IPS DF 6.9 (cell line): ENCODE data around the gene DDX23.

Experiments
- DNase-seq: peaks from one replicate; pipeline ENCODE4 v3.0.0-alpha.2; 2013; ENCODE audit warnings: low read depth, low spot score
- H3K27ac ChIP-seq: one replicate; pipeline ENCODE4 v1.5.1; 2013; ENCODE audit warnings: low read length, control low read depth
- H3K27me3 ChIP-seq: 2 replicates; pipeline ENCODE4 v1.6.1; 2013; ENCODE audit warnings: mild to moderate bottlenecking, low read length; ENCODE audit not compliant: control insufficient read depth, insufficient read depth
- H3K36me3 ChIP-seq: 2 replicates; pipeline ENCODE4 v1.6.1; 2013; ENCODE audit warnings: low read length; ENCODE audit not compliant: control insufficient read depth, insufficient read depth
- H3K4me1 ChIP-seq: 2 replicates; pipeline ENCODE4 v1.6.1; 2013; ENCODE audit warnings: low read length; ENCODE audit not compliant: control insufficient read depth, insufficient read depth
- H3K4me3 ChIP-seq: 2 replicates; pipeline ENCODE4 v1.5.1; 2013; ENCODE audit warnings: mild to moderate bottlenecking, low read length
- H3K9me3 ChIP-seq: 2 replicates; pipeline ENCODE4 v1.6.1; 2013; ENCODE audit warnings: low read length, inconsistent platforms; ENCODE audit not compliant: control insufficient read depth, insufficient read depth
- WGBS: extraction: QIAGEN DNeasy Blood & Tissue Kit; methylation state at CpG from one replicate; pipeline ENCODE4 v1.1.7; 2013; ENCODE audit warnings: mixed read lengths, missing lambda C conversion rate; ENCODE audit not compliant: insufficient read length, insufficient coverage; 5-methylcytosine and 5-hydroxymethylcytosine counted together

DDX23 gene

DNA sequence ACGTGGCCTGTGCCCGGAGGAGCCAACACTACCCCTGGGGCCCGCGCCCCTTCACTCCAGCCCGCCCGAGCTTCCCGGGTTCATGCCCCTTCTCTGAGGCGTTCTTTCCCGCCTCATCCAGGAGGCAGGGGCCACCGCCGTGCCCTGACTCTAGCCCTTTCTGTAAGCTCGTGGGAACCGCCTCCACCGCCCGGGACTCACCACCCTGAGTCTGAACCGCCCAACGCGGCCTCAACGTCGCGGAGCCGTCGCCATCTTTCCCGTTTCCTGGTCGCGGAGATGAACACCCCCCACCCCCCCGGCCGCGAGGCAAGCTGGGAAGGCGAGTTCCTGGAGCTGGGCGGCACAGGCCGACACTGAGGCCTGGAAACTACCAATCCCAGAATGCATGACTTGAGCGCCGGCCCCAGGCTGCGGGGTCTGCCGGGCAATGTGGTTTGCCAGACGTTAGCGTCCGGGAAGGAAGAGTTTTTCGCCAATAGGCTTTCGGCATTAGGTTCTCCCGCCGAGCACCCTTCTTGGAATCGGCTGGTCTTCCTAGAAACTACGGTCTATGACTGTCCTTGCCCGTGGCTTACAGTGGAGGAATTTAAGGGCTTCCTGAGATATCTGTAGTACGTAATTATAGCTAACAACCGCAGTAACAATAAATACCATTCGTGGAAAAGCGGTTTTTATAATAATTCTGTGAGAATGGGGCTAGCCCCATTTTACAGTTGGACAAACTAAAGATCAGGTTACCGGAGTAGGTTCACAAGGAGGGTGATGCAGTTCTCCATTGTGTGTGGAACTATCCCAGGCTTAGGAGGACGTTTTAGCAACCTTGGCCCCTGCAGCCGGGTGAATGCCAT, at the start of gene DDX23:
Gene DDX23 (minus strand): TSS at position 281 of the 851 bp plus-strand sequence. CDS start 6,381 bp downstream, outside the sequence.
- WGBS = no CpG with 5 or more reads among the region's 53 CpGs
- no peaks in the 10 kb centered on the region for H3K9me3 ChIP-seq
- H3K27ac ChIP-seq = no peak within 1 kb of the TSS
- peak; percentile 91 for DNase-seq
- H3K4me1 ChIP-seq = no peaks in the 10 kb centered on the region
- no peaks in the 10 kb centered on the region for H3K27me3 ChIP-seq
- peak within 1 kb of the TSS; percentile 56 for H3K4me3 ChIP-seq
- H3K36me3 ChIP-seq = no peaks in the 10 kb centered on the region

- Histone ChIP-seq H3K4me3 (no peak overlapping the region), H3K27ac (no peak overlapping the region), H3K36me3 (no peaks in the 10 kb centered on the region), H3K4me1 (no peaks in the 10 kb centered on the region), H3K9me3 (no peaks in the 10 kb centered on the region), H3K27me3 (no peaks in the 10 kb centered on the region; the same call in 1 of the 2 replicates)
- whole genome bisulfite sequencing = no CpG with 5 or more reads among the region's 2 CpGs
- DNase-seq = no peak
Observed at GRCh38 chr12:48901278-48901677, 49.3 kb upstream of the DDX23 start.

DNA sequence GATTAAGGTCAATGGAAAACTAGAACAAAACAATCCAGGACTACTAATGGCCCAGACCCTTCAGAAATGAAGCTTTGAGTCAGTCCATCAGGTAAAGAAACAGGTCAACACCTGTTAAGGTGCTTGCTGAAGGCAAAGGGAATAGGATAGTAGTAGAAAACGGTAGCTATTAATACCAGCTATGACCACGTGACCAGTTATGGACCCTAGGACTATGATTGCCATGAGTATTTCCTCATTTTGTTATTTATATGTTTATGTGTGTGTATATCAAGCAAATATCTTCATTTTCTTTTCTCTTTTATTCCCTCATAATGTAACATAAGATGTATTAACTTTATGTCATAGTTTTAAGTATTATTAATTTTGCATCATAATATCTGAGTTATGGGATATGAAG, 47.7 kb upstream of the DDX23 start:
- Histone ChIP-seq H3K27ac (no peak overlapping the region), H3K4me1 (no peaks in the 10 kb centered on the region)

GRCh38 chr12:48894271-48894670, 42.3 kb upstream of the DDX23 start:
- Histone ChIP-seq H3K9me3 (no peaks in the 10 kb centered on the region), H3K36me3 (no peaks in the 10 kb centered on the region), H3K4me1 (no peaks in the 10 kb centered on the region), H3K27me3 (no peaks in the 10 kb centered on the region), H3K27ac (no peak overlapping the region), H3K4me3 (no peak overlapping the region)
- DNase-seq = no peak
- WGBS = no CpG with 5 or more reads among the region's 1 CpG

More for the DNA sequence above, 47.7 kb upstream of the DDX23 start:
- Histone ChIP-seq H3K36me3 (no peaks in the 10 kb centered on the region), H3K4me3 (no peak overlapping the region), H3K9me3 (no peaks in the 10 kb centered on the region), H3K27me3 (no peaks in the 10 kb centered on the region)
- no peak for DNase-seq
- no CpG with 5 or more reads among the region's 2 CpGs for WGBS

DNA sequence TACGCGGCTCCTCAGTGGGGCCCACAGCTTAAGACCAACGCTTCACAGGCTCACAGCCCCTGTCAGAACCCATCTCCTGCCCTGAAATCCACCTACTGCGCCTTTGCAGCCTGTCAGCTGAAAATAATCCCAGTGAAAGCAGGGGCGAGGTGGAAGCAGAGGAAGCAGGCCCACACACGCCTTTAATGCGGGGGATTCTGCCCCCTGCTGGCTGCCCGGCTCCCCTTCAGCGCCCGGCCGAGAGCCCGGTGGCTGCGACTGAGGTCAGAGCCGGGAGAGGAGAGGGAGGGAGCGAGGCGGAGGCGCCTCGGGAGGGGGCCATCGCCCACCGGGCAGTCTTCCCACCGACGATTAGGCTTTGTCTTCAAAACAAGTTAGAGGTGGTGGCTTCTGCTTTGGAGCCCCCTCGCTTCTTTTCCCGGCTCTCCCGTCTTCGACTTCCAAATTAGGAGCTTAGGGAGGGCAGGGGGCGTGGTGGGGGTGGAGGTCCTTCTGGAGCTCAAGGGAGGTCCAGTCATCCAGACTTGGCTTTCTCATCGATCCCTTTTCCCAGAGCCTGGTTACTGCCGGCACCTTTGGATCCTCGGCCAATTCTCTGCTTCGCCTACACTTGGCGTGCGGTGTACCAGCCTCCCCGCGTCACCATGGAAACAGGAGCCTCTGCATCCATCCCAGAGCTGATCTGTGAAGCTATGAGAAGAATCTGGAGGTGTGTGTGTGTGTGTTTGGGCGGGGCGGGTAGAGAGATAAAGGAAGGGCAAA, 38.9 kb upstream of the DDX23 start:
- Histone ChIP-seq H3K4me1 (no peaks in the 10 kb centered on the region), H3K27ac (no peak overlapping the region), H3K27me3 (no peaks in the 10 kb centered on the region), H3K4me3 (peak overlapping the region; percentile 37; the same call in 1 of the 2 replicates), H3K36me3 (no peaks in the 10 kb centered on the region), H3K9me3 (no peaks in the 10 kb centered on the region)
- no CpG with 5 or more reads among the region's 37 CpGs for WGBS
- no peak for DNase-seq

DNA sequence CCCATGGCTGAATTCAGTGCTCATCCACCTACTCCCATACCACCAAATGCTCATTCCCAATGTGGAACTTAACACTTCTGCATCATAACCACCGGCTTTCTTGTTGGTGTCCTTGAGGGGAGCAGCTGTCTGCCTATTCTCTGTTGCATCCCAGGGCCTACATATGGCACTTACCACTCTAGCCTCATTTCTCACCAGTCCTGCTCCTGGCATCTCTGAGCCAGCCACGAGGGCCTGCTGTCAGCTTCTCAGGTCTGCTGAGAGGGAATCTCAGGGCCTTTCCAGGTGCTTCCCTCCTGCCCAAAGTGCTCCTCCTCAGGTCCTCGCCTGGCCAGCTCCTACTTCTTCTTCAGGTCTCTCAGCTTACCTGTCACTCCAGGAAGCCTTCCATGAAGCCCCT, 37.7 kb upstream of the DDX23 start:
- no CpG with 5 or more reads among the region's 3 CpGs for WGBS
- H3K4me1 ChIP-seq = no peaks in the 10 kb centered on the region
- no peak for DNase-seq
- H3K36me3 ChIP-seq = no peaks in the 10 kb centered on the region
- no peaks in the 10 kb centered on the region for H3K27me3 ChIP-seq
- H3K9me3 ChIP-seq = no peaks in the 10 kb centered on the region
- H3K27ac ChIP-seq = no peak overlapping the region
- no peak overlapping the region for H3K4me3 ChIP-seq

DNA sequence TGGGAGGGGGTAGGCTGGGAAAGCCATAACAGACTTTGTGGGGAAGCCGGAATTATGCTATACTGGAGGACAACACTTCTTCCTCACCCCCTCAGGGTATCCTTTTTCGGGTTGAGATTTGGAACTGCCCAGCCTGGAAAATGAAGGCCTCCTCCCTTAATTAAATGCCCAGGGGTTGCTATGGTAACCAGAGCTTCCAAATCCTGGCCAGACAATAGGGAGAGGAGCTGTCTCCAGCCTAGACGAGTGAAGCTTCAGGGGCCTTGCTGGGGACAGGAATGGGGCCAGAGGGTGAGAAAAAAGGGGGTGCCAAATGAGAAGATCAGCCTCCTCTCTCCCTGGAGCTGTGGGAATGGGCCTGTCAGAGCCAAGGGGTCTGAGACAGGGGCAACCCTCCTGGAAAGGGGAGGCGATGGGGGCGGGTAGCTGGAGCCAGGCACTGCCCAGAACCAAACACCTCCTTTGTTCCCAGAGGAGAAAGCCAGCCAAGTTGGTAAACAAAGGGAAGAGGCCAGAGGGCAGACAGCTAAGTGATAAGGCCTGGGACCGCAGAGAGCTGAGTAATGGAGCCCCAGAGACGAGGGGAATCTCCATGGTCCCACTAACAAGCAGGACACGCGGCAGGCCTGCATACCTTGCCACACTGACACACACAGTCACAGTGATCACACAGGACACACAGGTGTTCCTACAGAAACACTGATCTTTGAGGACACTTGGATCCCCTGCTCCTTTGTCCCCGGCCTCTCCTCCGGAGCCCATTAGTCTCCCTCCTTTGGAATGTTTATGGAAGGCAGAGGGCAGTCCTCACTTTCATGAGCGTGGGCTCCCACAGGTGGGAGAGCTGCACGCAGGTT, 31.6 kb upstream of the DDX23 start:
- H3K27me3 ChIP-seq = no peaks in the 10 kb centered on the region
- WGBS = no CpG with 5 or more reads among the region's 13 CpGs
- no peak overlapping the region for H3K27ac ChIP-seq
- H3K4me1 ChIP-seq = peaks cover 5% of the 10 kb centered on the region; the same call in 1 of the 2 replicates
- no peaks in the 10 kb centered on the region for H3K9me3 ChIP-seq
- no peaks in the 10 kb centered on the region for H3K36me3 ChIP-seq
- no peak for DNase-seq
- no peak overlapping the region for H3K4me3 ChIP-seq

DNA sequence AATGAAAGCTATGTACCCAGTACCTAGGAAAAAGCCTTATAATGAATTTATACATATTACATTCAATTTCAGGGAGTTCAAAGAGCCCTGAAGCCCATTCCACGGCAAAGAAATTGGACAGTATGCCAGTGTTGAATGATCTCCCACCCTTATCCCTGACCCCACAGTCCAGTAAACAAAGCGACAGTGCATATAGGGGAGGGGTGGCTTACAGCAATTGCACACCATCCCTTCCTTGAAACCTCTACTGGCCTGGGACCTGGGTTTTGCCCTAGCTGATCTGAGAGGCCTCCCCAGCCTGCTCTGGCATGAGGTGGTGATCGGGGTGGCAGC, 31.0 kb upstream of the DDX23 start:
- H3K4me3 ChIP-seq = no peak overlapping the region
- H3K27me3 ChIP-seq = no peaks in the 10 kb centered on the region
- DNase-seq = no peak
- H3K36me3 ChIP-seq = no peaks in the 10 kb centered on the region
- no CpG with 5 or more reads among the region's 3 CpGs for WGBS
- no peaks in the 10 kb centered on the region for H3K9me3 ChIP-seq
- H3K4me1 ChIP-seq = peaks cover 5% of the 10 kb centered on the region; the same call in 1 of the 2 replicates
- H3K27ac ChIP-seq = no peak overlapping the region

- H3K4me3 ChIP-seq = no peak overlapping the region
- H3K27me3 ChIP-seq = no peaks in the 10 kb centered on the region
- H3K36me3 ChIP-seq = no peaks in the 10 kb centered on the region
- WGBS = no CpG with 5 or more reads among the region's 10 CpGs
- DNase-seq = no peak
- H3K9me3 ChIP-seq = no peaks in the 10 kb centered on the region
- H3K4me1 ChIP-seq = peaks cover 5% of the 10 kb centered on the region; the same call in 1 of the 2 replicates
- no peak overlapping the region for H3K27ac ChIP-seq
Observed at GRCh38 chr12:48882315-48882687, 30.3 kb upstream of the DDX23 start.

DNA sequence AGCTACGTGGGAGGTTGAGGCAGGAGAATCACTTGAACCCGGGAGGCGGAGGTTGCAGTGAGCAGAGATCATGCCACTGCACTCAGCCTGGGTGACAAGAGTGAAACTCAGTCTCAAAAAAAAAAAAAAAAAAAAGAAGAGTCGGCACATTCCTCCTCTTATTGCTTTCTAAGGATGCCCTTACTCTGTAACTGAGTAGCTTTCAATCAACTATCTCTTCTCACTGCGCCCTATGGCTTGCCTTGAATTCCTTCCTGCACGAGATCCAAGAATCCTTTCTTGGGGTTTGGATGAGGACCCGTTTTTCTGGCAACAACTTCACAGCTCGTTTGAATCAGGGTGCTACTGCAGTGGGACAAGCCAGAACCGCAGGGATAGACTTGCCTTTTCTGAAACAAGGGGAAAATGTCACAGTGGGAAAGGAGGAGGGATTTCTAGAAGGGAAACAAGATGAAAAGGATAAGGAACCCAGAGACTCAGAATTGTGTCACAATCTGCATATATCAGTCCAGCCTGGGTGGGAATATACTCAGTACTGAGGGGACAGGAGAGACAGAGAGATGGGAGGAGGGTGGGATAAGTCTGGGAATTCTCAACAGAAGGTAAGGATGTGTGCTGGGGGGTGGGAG, 29.8 kb upstream of the DDX23 start:
- Histone ChIP-seq H3K27me3 (no peaks in the 10 kb centered on the region), H3K36me3 (no peaks in the 10 kb centered on the region), H3K27ac (no peak overlapping the region), H3K4me1 (peaks cover 5% of the 10 kb centered on the region; the same call in 1 of the 2 replicates), H3K4me3 (no peak overlapping the region), H3K9me3 (no peaks in the 10 kb centered on the region)
- WGBS = no CpG with 5 or more reads among the region's 9 CpGs
- no peak for DNase-seq
